ENCODE data around the gene MROH9. TPM values are rescaled to one million over a fixed set of nuclear protein-coding genes. Genes with fewer than 3 reads are reported as not detected.

The MROH9 gene
- total and polyA plus RNA-seq, 2 of the 4 experiments (the other 2 are of a cell fraction) = not detected

DNA sequence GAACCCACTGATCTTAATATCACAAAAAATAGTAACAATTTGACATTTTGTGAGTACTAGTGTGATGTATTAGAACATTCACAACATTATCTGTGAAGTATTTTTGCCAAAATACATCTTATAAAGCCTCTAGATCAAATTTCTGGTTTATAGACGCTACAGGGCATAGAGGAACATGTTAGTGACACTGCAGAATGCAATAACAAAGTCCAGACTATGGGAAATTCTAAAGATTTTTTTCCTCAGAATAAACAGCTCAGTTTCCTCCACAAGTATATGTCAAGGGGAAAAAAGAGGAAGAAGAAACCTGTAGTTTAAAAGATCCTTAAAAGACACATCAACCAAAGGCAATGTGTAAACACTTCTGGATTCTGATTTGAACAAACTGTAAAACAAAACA, 26.4 kb upstream of the MROH9 start:
- Histone ChIP-seq H4K91ac (ENCODE audit: insufficient read depth, low read depth, low read length) (no peak overlapping the region), H2BK120ac (ENCODE audit: low read depth, low read length) (no peak overlapping the region), H4K5ac (ENCODE audit: low read depth, low read length) (no peak overlapping the region), H3K9me3 (ENCODE audit: control insufficient read depth, insufficient read depth, low read length) (no peaks in the 10 kb centered on the region), H2BK20ac (ENCODE audit: low read depth, low read length) (no peak overlapping the region), H3K4me3 (ENCODE audit: insufficient read depth, low read depth, low read length) (no peak overlapping the region), H3K4me1 (ENCODE audit: control insufficient read depth, insufficient read depth, low read length) (0 out of 2 replicates have a peak, but pooled peaks cover 1% of the 10 kb centered on the region), H2AFZ (replicated peaks; ENCODE audit: low read length, poor library complexity) (no peak overlapping the region), H3K56ac (ENCODE audit: extremely low read depth, insufficient read depth, low read length) (no peak overlapping the region), H3K36me3 (ENCODE audit: control insufficient read depth, insufficient read depth, low read length) (no peaks in the 10 kb centered on the region), H3K4ac (ENCODE audit: low read depth, low read length) (no peak overlapping the region), H3K14ac (replicated peaks; ENCODE audit: low read depth, low read length) (no peak overlapping the region), H3K4me2 (ENCODE audit: low read depth, low read length) (no peak overlapping the region), H3K79me1 (ENCODE audit: low read depth in 1 of 2, low read length in 2 of 2) (no peaks in the 10 kb centered on the region), H3K23ac (ENCODE audit: low read depth, low read length) (no peak overlapping the region), H3K18ac (ENCODE audit: low read depth, low read length) (no peak overlapping the region), H3K9me1 (ENCODE audit: insufficient read depth, low read length) (no peaks in the 10 kb centered on the region), H2BK5ac (ENCODE audit: low read depth, low read length, poor library complexity, severe bottlenecking) (no peak overlapping the region), H2AK9ac (replicated peaks; ENCODE audit: low read depth, low read length, poor library complexity) (no peak overlapping the region), H4K20me1 (ENCODE audit: insufficient read depth, low read length) (no peaks in the 10 kb centered on the region), H3K27ac (ENCODE audit: insufficient read depth, low read length) (no peak overlapping the region), H3K27me3 (ENCODE audit: control insufficient read depth, insufficient read depth, low read length) (no peaks in the 10 kb centered on the region), H4K8ac (ENCODE audit: low read depth in 2 of 2, low read length in 2 of 2) (no peak overlapping the region), H2AK5ac (ENCODE audit: low read depth, low read length) (no peak overlapping the region), H2BK15ac (ENCODE audit: low read depth, low read length) (no peak overlapping the region), H3K9ac (ENCODE audit: low read depth, low read length) (no peak overlapping the region)
- TF ChIP-seq RFX5 (IDR thresholded peaks at IDR 0.05; ENCODE audit: low read depth, low read length) (no peak), RCOR1 (IDR thresholded peaks at IDR 0.05; ENCODE audit: insufficient replicate concordance, low read length) (no peak)
- ChIA-PET CTCF (interaction anchor here (2.0 kb wide), 1 partner anchor 20 kb away, joined by 9 read pairs; no protein-coding TSS in a partner anchor), POLR2A (ENCODE audit: unreplicated experiment) (no interaction called here)
- in situ Hi-C loops (cut with MboI; ENCODE audit: low sequenced_read_pairs) (no loop called here), dilution Hi-C loops (cut with HindIII; ENCODE audit: low sequenced_read_pairs, unreplicated experiment) (no loop called here), intact Hi-C loops (cut with micrococcal nuclease) (no loop called here)
- DNase-seq (no peak), ATAC-seq (ENCODE audit: low read depth) (no peak)
- no TSS peak for BruUV-seq (replicated peaks)
- no CpG with 5 or more reads among the region's 1 CpG for WGBS, 2 experiments (ENCODE audit: extremely low coverage in 2 of 2, insufficient read length in 1 of 2)

Data from IMR-90 (cell line).